ENCODE results near the gene KCNJ18. TPM values are rescaled to one million over a fixed set of nuclear protein-coding genes. Genes with fewer than 3 reads are reported as not detected.
"Not testable (repeated sequence)": the region's sequence is repeated elsewhere in the genome, so short reads cannot be mapped to it uniquely, and the experiment has no call there.

The KCNJ18 gene
- total RNA-seq, 4 donors from 2014 or later = not detected

GRCh38 chr17:21685061-21685795 is 7.1 kb upstream of the KCNJ18 start:
- ATAC-seq (ENCODE audit: low FRiP score); DNase-seq (ENCODE audit: low spot score): not testable (repeated sequence)

- TF ChIP-seq, protein P1, sequence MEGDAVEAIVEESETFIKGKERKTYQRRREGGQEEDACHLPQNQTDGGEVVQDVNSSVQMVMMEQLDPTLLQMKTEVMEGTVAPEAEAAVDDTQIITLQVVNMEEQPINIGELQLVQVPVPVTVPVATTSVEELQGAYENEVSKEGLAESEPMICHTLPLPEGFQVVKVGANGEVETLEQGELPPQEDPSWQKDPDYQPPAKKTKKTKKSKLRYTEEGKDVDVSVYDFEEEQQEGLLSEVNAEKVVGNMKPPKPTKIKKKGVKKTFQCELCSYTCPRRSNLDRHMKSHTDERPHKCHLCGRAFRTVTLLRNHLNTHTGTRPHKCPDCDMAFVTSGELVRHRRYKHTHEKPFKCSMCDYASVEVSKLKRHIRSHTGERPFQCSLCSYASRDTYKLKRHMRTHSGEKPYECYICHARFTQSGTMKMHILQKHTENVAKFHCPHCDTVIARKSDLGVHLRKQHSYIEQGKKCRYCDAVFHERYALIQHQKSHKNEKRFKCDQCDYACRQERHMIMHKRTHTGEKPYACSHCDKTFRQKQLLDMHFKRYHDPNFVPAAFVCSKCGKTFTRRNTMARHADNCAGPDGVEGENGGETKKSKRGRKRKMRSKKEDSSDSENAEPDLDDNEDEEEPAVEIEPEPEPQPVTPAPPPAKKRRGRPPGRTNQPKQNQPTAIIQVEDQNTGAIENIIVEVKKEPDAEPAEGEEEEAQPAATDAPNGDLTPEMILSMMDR (IDR thresholded peaks at IDR 0.05) = no peak
- no peak for ATAC-seq (ENCODE audit: low FRiP score)
- no peak for DNase-seq (ENCODE audit: low spot score)
Measured at GRCh38 chr17:21686165-21687015, 5.9 kb upstream of the KCNJ18 start.

GRCh38 chr17:21687136-21687953 is 5.0 kb upstream of the KCNJ18 start:
- no peak for DNase-seq (ENCODE audit: low spot score)
- no peak for ATAC-seq (ENCODE audit: low FRiP score)
- TF ChIP-seq, protein P1 (IDR thresholded peaks at IDR 0.05) = no peak

DNA sequence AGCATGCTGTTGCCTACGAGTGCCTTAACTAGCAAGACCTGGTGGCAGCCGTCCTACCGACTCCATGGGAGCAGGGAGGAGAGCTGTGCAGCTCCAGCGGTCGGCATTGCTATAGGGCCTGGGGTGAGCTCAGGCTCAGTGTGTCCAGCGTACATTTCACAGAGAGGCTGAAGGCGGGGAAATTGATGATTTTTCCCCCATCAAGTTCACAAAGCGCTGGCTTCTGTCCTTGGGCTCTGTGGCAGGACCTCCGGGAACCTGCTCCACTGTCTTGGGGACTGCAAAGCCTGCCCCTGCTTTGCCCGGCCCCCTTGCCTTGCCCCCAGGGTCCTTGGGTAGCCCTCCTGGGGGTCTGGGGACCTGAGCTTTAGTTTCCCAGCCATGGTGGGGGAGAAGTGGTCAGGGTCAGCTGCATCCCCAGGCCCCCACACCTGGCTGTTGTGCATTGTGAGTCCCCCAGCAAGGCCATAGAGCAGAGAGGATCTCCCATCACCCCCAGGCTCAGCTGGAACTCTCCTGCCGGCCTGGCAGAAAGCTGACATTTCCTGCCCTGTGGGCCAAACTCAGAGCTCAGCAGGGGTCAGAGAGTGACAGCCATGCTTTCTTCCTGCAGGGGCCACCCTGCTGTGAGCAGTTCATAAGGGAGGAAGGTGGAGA is 3.9 kb upstream of the KCNJ18 start:
- no peak for ATAC-seq (ENCODE audit: low FRiP score)
- no peak for DNase-seq (ENCODE audit: low spot score)
- TF ChIP-seq, protein P1 (IDR thresholded peaks at IDR 0.05) = no peak

DNA sequence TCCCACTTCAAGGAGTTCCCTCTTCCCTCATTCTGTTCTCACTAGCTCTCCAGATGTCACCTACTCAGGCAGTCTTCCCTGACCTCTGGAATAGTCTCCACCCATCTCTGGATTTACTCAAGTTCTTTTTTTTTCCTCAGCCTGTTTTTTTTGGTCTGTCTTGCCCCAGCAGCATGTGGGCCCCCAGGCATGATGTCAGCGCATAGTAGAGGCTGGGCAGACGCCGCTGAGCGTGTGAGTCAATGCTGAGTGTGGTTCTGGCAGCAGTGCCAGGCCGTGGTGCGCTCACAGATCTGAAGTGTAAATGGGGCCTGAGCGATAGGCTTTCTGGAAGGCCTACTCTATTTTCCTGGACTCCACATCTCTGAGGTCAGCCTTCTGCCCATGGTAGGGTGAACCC is 2.7 kb upstream of the KCNJ18 start:
- TF ChIP-seq, protein P1 (IDR thresholded peaks at IDR 0.05) = no peak
- ATAC-seq (ENCODE audit: low FRiP score) (no peak), DNase-seq (ENCODE audit: low spot score) (no peak)

- ATAC-seq (ENCODE audit: low FRiP score); DNase-seq (ENCODE audit: low spot score): not testable (repeated sequence)
Measured at GRCh38 chr17:21690811-21691210, 1.5 kb upstream of the KCNJ18 start.

DNA sequence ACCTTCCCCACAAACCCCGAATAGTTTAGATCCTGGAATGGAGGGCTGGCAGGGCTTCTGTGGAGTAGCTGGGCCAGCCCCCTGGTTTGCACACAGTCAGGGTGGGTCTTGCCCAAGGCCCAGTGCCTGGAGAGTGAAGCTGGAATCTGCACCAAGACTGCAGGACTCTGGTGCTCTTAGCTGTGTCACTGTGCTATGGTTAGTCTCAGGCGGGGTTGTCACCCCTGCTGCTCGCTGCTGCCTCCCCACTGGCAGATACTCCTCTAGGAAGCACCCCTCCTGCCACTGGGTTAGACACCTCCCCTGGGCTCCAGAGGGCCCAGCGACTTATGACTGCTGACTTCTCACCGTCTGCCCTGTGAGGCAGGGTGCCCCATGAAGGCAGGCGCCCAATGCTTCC is 842 bp upstream of the KCNJ18 start:
- DNase-seq (ENCODE audit: low spot score); ATAC-seq (ENCODE audit: low FRiP score): not testable (repeated sequence)

DNA sequence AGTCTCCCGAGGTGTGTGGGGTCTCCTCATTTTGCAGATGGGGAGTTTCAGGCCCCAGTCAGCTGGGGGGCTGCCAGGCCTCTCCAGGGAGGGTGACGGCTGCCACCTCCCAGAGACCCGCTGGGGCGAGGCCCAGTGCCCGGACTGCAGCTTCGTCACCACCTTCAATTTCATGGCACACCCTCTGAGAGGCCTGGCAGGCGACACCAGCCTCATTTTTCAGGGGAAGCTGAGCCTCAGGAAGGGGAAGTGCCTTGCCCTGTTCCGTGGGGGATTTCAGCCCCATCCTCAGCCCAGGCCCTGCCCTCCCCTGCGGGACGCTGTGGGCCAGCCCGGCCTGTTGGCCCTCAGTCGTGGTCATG is 362 bp downstream of the KCNJ18 start:
- ATAC-seq (ENCODE audit: low FRiP score); DNase-seq (ENCODE audit: low spot score): not testable (repeated sequence)

GRCh38 chr17:21693391-21693796 is 1.1 kb downstream of the KCNJ18 start:
- not testable (repeated sequence) for DNase-seq (ENCODE audit: low spot score); ATAC-seq (ENCODE audit: low FRiP score)

- DNase-seq (ENCODE audit: low spot score); ATAC-seq (ENCODE audit: low FRiP score): not testable (repeated sequence)
Measured at GRCh38 chr17:21693937-21694336, 1.6 kb downstream of the KCNJ18 start.

- not testable (repeated sequence) for DNase-seq (ENCODE audit: low spot score); ATAC-seq (ENCODE audit: low FRiP score)
Measured at GRCh38 chr17:21696227-21696626, 3.9 kb downstream of the KCNJ18 start.

GRCh38 chr17:21696842-21697507 is 4.7 kb downstream of the KCNJ18 start:
- ATAC-seq (ENCODE audit: low FRiP score); DNase-seq (ENCODE audit: low spot score): not testable (repeated sequence)

DNA sequence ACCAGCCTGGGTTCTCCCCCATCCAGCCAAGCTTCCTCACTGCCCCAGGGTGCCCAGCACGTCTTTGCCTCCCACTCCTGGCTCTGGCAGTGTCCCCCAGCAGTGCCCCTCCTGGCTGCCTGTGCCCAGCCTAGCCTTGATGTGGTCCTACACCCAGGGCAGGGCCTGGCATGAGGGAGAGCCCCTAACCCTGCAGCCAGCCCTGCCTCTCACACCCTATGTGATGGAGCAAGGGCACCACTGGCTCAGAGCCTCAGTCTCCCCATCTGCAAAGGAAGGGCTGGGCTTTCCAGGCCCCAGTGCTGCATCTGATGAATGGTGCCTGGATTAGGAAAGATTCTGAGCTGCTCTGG is 5.2 kb downstream of the KCNJ18 start:
- not testable (repeated sequence) for ATAC-seq (ENCODE audit: low FRiP score); DNase-seq (ENCODE audit: low spot score)

Data from omental fat pad (tissue), 4 donors.